ENCODE results near the gene ASS1. TPM values are rescaled to one million over a fixed set of nuclear protein-coding genes. Genes with fewer than 3 reads are reported as not detected.

ASS1 gene
- total RNA-seq, 1 donor from 2014 or later = 45.6 TPM

GRCh38 chr9:130425741-130426466 lies 18.9 kb upstream of the ASS1 start:
- TF ChIP-seq, protein P1, sequence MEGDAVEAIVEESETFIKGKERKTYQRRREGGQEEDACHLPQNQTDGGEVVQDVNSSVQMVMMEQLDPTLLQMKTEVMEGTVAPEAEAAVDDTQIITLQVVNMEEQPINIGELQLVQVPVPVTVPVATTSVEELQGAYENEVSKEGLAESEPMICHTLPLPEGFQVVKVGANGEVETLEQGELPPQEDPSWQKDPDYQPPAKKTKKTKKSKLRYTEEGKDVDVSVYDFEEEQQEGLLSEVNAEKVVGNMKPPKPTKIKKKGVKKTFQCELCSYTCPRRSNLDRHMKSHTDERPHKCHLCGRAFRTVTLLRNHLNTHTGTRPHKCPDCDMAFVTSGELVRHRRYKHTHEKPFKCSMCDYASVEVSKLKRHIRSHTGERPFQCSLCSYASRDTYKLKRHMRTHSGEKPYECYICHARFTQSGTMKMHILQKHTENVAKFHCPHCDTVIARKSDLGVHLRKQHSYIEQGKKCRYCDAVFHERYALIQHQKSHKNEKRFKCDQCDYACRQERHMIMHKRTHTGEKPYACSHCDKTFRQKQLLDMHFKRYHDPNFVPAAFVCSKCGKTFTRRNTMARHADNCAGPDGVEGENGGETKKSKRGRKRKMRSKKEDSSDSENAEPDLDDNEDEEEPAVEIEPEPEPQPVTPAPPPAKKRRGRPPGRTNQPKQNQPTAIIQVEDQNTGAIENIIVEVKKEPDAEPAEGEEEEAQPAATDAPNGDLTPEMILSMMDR (IDR thresholded peaks at IDR 0.05; ENCODE audit: insufficient read depth, low read length, poor library complexity, severe bottlenecking) = no peak
- no peak overlapping the region for H3K4me3 ChIP-seq (ENCODE audit: low read depth, low read length)
- DNase-seq (ENCODE audit: low read depth) = no peak
- no peaks in the 10 kb centered on the region for H3K36me3 ChIP-seq (ENCODE audit: control insufficient read depth, insufficient read depth, low read length)
- peaks cover 10% of the 10 kb centered on the region for H3K27me3 ChIP-seq (ENCODE audit: control insufficient read depth, insufficient read depth, low read length)

GRCh38 chr9:130426467-130426773 lies 18.3 kb upstream of the ASS1 start:
- Histone ChIP-seq H3K36me3 (ENCODE audit: control insufficient read depth, insufficient read depth, low read length) (no peaks in the 10 kb centered on the region), H3K27me3 (ENCODE audit: control insufficient read depth, insufficient read depth, low read length) (peaks cover 7% of the 10 kb centered on the region), H3K4me3 (ENCODE audit: low read depth, low read length) (no peak overlapping the region)
- no peak for DNase-seq (ENCODE audit: low read depth)
- TF ChIP-seq, protein P1 (IDR thresholded peaks at IDR 0.05; ENCODE audit: insufficient read depth, low read length, poor library complexity, severe bottlenecking) = no peak

DNA sequence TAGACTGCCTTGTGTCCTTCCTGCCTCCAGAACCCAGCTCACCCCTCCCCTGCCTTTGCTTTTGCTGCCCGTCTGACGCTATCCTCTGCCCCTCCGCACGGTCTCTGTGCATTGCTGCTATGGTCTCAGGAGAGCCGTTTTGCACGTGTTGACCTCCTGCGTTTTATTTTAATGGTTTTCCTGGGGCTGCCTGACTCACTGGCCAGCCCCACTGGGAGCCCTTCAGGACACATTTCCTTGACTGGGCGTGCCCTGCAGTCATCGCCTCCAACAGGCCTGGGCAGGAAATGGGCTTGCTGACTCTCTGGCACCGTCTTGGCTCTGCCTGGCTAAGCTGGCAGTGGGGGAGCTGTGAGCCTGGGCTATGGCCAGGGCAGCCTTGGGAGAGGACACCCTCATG lies 17.9 kb upstream of the ASS1 start:
- Histone ChIP-seq H3K27me3 (ENCODE audit: control insufficient read depth, insufficient read depth, low read length) (peaks cover 7% of the 10 kb centered on the region), H3K4me3 (ENCODE audit: low read depth, low read length) (no peak overlapping the region), H3K36me3 (ENCODE audit: control insufficient read depth, insufficient read depth, low read length) (no peaks in the 10 kb centered on the region)
- TF ChIP-seq, protein P1 (IDR thresholded peaks at IDR 0.05; ENCODE audit: insufficient read depth, low read length, poor library complexity, severe bottlenecking) = no peak
- DNase-seq (ENCODE audit: low read depth) = no peak

DNA sequence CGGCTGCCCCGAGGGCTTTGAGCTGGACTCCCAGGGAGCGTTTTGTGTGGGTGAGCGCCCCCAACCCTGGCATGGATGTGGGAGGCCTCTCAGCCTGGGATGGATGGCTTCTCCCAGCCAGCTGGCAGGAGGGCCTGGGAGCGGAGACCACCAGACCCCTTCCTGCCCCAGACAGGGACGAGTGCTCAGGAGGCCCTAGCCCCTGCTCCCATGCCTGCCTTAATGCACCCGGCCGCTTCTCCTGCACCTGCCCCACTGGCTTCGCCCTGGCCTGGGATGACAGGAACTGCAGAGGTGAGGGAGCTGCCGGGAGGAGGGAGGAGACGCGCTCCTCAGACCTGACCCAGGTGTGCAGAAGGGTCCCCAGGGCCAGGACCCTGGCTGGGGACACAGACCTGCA lies 17.4 kb upstream of the ASS1 start:
- TF ChIP-seq, protein P1 (IDR thresholded peaks at IDR 0.05; ENCODE audit: insufficient read depth, low read length, poor library complexity, severe bottlenecking) = no peak
- no peak overlapping the region for H3K4me3 ChIP-seq (ENCODE audit: low read depth, low read length)

DNA sequence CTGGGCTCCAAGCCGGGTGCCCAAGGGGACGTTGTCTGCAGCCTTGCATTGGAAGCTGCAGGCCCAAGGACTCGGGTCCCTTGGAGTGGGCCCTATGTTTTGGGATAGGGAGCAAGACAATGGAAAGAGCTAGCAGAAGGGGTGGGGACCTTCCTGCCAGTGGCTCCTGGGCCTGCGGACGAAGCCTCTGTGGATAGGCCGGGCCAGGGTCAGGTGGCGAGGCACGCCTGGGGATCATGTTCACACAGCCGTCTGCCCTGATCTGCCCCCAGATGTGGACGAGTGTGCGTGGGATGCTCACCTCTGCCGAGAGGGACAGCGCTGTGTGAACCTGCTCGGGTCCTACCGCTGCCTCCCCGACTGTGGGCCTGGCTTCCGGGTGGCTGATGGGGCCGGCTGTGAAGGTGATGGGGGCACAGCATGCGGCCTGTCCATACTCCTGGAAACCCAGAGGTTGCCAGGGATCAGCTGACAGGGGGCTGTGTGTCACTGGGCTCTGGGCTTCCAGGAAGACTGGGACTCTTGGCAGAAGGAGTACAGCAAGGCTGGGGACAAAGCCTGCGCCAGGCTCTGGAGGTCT lies 16.6 kb upstream of the ASS1 start:
- H3K27me3 ChIP-seq (ENCODE audit: control insufficient read depth, insufficient read depth, low read length) = peaks cover 16% of the 10 kb centered on the region
- TF ChIP-seq, protein P1 (IDR thresholded peaks at IDR 0.05; ENCODE audit: insufficient read depth, low read length, poor library complexity, severe bottlenecking) = no peak
- no peaks in the 10 kb centered on the region for H3K36me3 ChIP-seq (ENCODE audit: control insufficient read depth, insufficient read depth, low read length)
- H3K4me3 ChIP-seq (ENCODE audit: low read depth, low read length) = no peak overlapping the region
- DNase-seq (ENCODE audit: low read depth) = no peak

More for the DNA sequence above, 17.4 kb upstream of the ASS1 start:
- Histone ChIP-seq H3K27me3 (ENCODE audit: control insufficient read depth, insufficient read depth, low read length) (peaks cover 8% of the 10 kb centered on the region), H3K36me3 (ENCODE audit: control insufficient read depth, insufficient read depth, low read length) (no peaks in the 10 kb centered on the region)
- no peak for DNase-seq (ENCODE audit: low read depth)

- TF ChIP-seq, protein P1 (IDR thresholded peaks at IDR 0.05; ENCODE audit: insufficient read depth, low read length, poor library complexity, severe bottlenecking) = no peak
- Histone ChIP-seq H3K4me3 (ENCODE audit: low read depth, low read length) (no peak overlapping the region), H3K36me3 (ENCODE audit: control insufficient read depth, insufficient read depth, low read length) (no peaks in the 10 kb centered on the region), H3K27me3 (ENCODE audit: control insufficient read depth, insufficient read depth, low read length) (peaks cover 22% of the 10 kb centered on the region)
- DNase-seq (ENCODE audit: low read depth) = no peak
Observed at GRCh38 chr9:130429381-130429780, 15.4 kb upstream of the ASS1 start.

All from kidney epithelial cell (primary cell).